Urothelium cell line (cell line): ENCODE measurements around the gene PLEKHF1.

ENCODE experiments used
- DNase-seq: peaks from one replicate; pipeline ENCODE4 v3.0.0; 2011; ENCODE audit warnings: low spot score, mixed read lengths
- FAIRE-seq: peaks from 2 replicates; lab custom pipeline; 2011; peaks lifted over from hg19 to GRCh38; lab: Jason Lieb, UNC

The PLEKHF1 gene

DNA sequence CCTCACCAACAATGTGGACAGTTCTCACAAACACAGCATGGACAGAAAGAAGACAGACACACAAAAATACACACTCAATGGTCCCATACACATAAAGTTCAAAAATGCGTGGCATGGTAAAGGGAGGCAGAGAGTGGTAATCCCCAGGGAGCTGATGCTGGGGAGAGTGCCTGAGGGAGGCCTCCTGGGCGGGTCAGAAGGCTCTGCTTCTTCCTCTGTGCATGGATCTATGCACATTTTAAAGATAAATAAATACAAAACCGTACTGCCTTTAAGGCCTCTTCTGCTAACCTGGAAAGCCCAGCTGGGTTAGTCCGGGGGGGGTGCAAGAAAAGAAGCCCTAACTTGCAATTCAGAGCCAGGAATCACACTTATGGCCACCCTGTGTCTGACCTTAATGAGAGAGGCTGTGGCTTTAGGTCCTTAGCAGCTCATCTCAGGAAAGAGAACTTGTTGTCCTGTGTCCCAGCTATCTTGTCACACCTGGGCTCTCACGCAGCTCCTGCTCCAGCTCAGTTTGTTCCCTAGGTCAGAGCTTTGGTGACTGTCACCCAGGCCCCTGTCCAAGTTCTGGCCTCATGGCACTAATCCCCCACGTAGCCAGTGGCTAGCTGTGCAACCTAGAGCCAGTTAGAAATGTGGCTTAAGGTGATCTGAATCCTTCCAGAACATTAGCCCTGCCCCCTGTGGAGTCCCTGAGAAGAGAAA lies 30.7 kb upstream of the PLEKHF1 start:
- peak; percentile 44 for FAIRE-seq

DNA sequence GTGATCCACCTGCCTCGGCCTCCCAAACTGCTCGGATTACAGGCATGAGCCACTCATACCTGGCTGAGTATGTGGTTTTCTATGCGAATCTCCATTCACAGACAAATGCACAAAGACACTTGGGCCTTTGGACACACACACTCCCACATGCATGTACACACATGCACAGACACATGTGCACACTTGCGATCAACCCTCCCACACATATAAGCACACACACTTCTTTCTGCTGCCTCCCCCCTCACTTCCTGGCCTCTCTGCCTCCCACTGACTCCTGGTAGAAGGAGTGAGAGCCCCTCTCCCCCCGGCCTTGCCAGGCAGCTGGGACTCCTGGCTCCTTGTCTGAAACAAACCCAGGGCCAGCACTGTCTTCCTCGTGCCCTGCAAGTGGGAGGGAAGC lies 29.3 kb upstream of the PLEKHF1 start:
- DNase-seq (no peak), FAIRE-seq (no peak)

More for the DNA sequence above, 30.7 kb upstream of the PLEKHF1 start:
- DNase-seq = peak; percentile 3

DNA sequence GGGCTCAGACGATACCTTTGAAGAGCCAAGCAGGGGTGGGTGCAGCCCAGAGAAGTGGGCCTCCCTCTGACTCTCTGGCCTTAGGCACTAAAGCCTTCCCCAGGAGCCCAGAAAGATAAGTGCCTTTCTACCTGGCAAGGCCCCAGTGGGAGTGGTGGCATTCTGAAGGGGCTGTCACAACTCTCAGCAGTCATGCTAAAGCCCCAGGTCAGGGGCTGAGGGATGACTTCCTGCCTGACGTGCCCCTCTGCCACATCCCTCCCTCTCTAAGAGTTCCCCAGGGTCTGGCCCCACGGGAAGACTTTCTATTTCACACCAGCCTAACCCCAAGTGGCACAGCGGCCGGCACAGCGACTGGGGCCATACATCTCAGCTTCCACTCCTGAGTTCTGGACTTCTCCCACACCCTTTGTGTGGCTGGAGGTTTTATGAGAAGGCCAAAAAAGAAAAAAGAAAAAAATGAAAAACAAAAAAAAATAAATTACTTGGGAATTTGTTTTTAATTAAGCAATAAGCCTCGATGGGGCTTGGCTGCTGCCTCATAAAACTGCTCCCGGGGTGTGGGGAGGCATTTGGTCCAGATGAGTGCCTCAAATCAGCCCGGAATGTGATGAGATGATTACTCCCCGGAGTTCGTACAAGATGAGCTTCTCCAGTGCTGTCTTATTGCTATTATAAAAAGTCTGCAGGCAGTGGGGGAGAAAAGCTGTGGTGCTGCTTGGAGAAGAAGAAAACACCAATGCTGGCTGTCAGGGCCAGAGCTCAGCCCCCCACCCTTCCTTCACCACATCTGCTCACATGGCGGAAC lies 28.5 kb upstream of the PLEKHF1 start:
- DNase-seq (peak; percentile 5), FAIRE-seq (no peak)

DNA sequence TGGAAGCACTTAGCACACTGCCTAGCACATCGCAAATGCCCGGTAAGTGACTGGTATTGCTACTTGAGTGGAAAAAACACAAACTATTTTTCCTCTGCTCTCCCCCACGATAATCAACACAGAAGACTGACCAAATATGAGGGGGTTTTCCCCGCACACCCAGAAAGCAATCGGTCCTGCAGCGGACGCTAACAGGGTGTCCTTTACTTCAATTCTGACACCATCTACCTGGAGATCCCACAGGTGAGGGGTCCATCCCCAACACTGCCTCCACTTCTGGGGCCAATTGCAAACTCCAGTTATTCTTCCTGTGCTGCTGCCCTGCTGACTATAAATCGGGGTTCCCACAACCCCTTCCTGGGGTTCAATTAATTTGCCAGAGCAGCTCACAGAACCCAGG lies 26.2 kb upstream of the PLEKHF1 start:
- no peak for DNase-seq
- no peak for FAIRE-seq

DNA sequence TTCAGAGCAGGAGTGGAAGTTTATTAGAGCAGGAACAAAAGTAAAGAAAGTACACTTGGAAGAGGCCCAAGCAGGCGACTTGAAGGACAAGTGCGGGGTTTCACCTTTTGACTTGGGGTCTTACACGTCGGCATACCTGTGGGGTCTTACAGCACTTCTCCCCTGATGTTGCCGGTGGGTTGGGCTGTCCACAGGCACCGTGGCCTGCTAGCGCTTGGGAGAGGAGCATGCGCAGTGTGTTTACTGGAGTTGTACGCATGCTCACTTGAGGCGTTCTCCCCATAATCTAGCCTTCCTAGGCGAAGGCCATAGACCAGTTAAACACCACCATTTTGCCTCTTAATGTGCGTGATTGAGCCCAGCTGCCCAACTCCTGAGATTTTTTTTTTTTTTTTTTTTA lies 25.0 kb upstream of the PLEKHF1 start:
- FAIRE-seq (peak; percentile 59), DNase-seq (no peak)

DNA sequence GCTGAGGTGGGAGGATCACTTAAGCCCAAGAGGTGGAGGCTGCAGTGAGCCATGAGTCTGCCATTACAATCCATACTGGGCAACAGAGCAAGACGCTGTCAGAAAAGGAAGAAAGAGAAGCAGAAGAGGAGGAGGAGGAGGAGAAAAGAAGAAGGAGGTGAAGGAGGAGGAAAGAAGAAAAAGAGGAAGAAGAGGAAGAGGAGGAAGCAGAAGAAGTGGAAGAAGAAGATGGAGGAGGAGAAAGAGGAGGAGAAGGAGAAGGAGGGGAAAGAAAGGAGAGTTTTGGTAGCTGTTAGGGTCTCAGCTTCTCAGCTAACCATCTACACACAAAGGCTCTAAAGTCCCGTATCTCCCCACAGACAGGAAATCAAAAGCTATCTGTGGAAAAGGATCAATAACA lies 23.7 kb upstream of the PLEKHF1 start:
- FAIRE-seq = no peak
- no peak for DNase-seq

DNA sequence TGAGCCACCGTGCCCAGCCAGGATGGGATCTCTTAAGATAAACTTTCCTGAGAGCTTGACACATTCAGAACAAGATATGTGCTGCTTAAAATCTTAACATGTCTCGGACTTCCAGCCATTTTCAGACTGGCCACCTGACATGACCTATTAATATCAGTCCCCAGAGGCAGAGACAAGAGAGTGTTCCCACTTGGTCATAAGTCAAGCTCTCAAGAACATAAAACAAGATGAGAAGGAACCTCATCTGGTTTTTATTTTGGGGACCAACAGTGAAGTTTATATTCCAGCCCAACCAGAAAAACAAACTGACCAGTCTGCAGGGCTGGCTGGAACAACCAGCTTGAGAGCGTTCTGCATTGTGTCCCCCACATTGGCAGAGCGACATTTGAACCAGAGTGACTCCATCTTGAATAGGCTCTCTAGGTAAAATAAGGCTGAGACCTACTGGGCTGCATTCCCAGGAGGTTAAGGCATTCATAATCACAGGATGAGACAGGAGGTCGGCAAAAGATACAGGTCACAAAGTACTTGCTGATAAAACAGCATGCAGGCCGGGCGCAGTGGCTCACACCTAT lies 21.8 kb upstream of the PLEKHF1 start:
- no peak for FAIRE-seq
- no peak for DNase-seq

DNA sequence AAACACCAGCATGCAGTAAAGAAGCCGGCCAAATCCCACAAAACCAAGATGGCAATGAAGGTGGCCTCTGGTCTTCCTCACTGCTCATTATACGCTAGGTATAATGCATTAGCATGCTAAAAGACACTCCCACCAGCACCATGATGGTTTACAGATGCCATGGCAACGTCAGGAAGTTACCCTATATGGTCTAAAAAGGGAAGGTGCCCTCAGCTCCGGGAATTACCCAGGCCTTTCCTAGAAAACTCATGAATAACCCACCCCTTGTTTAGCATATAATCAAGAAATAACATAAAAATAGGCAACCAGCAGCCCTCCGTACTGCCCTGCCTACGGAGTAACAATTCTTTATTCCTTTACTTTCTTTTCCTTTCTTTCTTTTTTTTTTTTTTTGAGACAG lies 21.1 kb upstream of the PLEKHF1 start:
- FAIRE-seq = no peak
- DNase-seq = no peak

DNA sequence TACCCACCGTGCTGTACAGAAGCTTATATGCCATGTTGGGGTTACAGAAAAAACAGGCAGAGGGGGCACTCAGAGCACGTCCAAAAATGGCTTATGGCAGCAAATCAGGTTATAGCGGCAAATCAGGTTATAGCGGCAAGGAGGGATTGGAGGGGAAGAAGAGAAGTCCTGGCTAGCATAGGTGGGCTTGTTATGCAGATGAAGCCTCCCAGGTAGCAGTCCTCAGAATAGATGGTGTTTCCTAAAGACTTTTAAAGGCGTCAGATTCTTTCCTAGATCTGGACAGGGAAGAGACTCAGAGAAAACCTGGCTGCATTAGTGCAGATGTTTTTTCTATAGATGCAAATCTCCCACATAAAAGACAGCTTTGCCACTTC lies 19.8 kb upstream of the PLEKHF1 start:
- FAIRE-seq (peak; percentile 30), DNase-seq (peak; percentile 4)

DNA sequence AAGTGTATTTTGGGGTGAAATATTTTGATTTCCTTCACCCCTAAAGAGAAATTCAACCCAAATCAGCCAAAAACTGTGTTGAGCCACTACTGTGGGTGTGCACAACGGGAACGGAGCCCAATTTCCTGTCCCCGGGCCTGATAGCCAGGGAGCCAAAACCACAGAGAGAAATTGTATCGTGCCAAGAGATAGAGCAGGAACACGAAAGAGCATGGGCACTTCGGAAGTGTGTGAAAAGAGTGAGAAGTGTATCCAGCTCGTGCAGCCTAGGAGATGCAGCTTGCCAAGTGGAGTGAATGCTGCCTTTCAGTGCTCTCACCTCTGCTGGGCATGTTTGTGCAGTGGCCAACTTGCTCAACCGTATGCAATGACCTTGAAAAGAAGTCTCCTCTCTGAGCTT lies 19.4 kb upstream of the PLEKHF1 start:
- peak; percentile 94 for FAIRE-seq
- DNase-seq = peak; percentile 56

DNA sequence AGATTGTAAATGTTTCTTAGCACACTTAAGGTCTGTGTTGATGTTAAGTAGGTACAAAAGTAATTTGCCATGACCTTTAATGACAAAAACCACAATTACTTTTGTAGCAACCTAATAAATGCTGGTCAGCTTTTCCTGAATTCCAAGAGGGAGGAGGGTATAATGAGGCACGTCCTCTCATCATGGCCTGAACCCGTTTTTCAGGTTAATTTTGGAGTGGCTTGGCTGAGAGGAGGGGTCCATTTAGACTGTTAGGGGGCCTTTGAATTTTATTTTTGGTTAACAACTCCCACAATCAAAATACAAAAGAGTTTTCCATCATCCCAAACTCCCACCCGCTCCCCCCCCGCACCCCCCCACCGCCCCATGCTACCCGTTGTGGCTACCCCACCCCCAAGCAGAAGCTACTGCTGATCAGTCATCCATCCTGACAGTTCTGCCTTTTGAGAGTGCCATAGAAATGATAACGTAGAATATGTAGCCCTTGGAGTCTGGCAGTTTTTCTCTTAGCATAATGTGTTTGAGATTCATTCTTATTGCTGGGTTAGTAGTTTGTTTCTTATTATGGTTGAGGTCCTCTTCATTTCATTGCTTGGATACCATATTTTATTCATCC lies 14.4 kb upstream of the PLEKHF1 start:
- FAIRE-seq (no peak), DNase-seq (peak; percentile 3)

DNA sequence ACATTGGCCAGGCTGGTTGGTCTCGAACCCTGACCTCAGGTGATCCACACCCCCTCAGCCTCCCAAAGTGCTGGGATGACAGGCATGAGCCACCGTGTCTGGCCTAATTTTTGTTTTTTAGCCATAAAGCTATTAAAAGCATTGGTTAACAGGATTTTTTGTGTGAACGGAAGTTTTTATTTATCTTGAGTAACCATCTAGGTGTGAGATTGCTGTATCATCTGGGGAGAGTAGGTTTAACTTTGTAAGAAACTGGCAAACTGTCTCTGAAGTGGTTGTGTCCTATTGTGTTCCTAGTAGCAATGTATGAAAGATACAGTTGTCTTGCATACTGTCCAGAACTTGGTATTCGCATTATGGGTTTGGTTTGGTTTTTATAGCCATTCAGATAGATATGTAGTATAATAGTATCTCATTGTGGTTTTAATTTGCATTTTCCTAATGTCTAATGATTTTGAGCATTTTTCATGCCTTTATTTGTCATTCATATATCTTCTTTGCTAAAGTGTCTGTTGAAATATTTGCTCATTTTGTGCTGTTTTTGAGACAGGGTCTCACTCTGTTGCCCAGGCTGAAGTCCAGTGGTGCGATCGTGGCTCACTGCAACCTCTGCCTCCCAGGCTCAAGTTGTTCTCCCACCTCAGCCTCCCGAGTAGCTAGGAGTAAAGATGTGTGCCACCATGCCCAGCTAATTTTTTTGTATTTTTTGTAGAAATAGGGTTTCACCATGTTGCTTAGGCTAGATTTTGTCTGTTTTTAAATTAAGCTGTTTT lies 13.5 kb upstream of the PLEKHF1 start:
- FAIRE-seq = no peak
- no peak for DNase-seq

DNA sequence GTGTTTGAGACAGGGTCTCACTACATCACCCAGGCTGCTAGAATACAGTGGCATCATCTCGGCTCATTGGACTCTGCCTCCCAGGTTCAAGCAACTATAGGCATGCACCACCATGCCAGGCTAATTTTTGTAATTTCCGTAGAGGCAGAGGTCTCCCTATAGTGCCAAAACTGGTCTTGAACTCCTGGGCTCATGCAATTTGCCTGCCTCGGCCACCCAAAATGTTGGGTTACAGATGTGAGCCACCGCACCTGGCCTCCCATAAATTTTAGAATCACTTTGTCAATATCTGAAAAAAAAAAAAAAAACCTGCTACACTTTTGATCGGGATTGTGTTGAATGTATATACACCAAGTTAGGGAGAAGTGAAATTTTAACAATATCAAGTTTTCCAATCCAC lies 11.9 kb upstream of the PLEKHF1 start:
- DNase-seq = no peak
- FAIRE-seq = peak; percentile 72

DNA sequence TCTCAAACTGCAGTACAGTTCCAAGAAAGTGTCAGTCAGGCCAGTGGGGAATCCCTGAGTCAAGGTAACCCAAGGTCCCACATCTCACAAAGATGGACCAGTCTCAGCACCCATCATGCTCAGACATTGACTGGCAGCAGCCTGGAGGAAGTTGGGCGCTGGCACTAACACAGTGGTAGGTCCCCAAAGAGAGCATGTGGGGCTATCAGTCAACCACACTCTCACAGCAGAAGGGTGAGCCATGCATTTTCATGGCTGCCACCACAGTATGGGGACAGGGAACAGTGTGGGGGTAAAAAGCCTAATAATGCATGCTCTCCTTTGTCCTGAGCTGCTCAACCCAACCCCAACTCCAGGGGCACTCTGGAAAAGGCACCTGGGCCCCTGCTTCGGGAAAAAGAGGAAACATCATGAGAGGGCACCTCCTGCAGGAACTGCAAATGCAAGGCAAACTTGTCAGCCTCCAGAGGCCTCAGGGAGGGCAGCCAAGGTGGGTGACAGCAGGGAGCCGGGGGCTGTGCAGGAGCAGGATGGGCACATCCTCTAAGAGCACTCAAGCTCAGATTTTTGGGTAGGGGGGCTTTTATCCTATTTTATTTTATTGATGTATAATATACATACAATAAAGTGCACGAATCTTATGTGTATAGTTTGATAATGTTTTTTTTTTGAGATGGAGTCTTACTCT lies 9.5 kb upstream of the PLEKHF1 start:
- FAIRE-seq = peak; percentile 91
- DNase-seq = no peak

DNA sequence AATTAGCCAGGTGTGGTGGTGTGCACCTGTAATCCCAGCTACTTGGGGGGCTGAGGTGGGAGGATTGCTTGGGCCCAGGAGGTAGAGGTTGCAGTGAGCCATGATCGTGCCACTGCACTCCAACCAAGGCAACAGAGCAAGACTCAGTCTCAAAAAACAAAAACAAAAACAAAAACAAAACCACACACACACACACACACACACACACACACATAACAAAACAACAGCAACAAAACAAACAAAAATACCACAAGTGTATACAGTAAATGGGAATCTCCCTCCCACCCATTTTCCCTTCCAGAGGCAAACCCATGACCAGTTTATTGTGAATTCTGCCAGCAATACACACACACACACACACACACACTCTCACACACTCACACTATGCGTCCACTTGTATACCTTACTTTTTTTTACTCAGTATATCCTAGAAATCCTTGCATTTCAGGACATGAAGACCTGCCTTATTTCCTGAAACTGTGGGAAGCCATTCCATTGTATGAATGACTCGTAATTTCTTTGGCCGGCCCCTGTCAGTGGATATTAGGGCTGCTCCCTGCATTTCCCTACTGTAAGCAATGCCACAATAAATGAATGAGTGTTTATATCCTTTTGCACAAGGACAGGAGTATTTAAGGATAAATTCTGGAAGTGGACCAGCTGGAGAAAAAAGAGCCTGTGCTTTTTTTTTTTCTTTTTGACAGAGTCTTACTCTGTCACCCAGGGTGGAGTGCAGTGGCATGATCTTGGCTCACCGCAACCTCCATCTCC lies 6.9 kb upstream of the PLEKHF1 start:
- peak; percentile 35 for FAIRE-seq

DNA sequence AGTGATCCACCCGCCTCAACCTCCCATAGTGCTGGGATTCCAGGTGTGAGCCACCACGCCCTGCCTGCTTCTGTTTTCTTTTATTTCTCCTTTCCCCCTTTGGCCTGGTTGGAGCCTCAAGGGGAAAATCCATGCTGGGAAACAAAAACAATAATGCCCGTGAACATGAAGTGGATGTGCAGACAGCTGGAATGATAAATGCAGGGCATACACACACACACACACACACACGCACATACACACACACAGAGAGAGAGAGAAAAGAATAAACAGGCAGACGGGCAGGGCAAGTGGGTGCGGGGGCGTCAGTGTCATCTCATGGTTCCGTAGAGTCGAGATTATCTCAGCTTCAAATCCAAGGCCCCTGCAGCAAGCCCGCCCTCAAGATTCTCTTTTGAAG lies 4.4 kb upstream of the PLEKHF1 start:
- peak; percentile 89 for FAIRE-seq

More for the DNA sequence above, 6.9 kb upstream of the PLEKHF1 start:
- peak; percentile 4 for DNase-seq

DNA sequence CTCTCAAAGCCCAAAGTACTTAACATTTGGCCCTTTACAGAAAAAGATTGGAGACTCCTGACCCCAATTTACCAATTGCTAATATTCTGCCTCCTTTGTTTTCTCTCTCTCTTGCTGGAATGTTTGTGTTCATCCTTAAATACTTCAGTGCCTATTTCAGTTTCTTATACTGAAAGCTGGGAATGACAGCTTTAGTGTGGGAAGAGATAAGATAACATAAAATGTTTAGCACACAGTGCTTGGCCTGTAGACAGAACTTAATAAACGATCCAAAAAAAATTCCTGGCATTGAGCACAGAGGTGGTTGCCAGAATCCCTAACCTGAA lies 3.0 kb upstream of the PLEKHF1 start:
- DNase-seq (no peak), FAIRE-seq (no peak)

More for the DNA sequence above, 4.4 kb upstream of the PLEKHF1 start:
- peak; percentile 4 for DNase-seq

DNA sequence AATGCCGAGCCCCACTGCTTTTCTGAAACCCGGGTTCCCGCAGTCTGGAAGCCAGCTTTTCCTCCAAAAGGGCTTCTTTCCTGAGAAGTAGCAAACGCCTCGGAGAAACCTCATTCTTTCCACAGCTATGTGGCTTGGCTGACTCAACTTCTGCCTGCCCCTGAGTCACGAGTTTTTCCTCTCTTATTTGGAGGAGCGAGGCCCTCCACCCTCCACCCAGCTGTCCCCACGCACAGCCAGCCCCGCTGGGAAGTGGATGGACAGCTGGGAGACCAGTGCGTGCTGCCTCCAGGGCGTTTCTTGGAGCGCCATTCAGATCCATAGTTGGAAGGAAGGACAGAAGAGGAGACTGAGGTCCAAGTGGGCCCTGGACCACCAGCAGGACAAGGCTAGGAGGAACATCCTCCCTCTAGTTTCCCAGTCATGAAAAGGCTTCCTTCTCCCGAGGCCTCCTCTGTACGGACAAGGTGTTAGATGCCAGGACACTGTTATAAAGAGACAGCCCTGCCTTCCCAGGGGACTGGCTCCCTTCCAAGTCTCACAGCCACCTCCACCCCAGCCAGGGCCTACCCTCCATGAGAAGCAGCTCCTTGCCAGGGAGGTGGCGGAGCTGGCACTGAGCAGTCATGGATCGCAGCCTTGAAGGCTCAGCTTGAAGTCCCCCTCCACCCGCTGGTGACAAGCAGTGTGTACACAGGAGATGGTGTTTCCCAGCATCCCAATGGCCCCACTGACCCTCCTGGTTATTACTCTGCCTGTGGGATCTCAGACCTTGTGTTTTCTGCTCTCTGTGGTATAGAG lies 2.5 kb upstream of the PLEKHF1 start:
- DNase-seq (peak; percentile 89), FAIRE-seq (peak; percentile 97)
